ENCODE results near the gene NPM3.

Gene NPM3

GRCh38 chr10:101761226-101761625, 22.0 kb downstream of the NPM3 start:
- TF ChIP-seq CTCF (IDR thresholded peaks at IDR 0.05; ENCODE audit: borderline replicate concordance, insufficient read depth, low read depth, low read length), result no peak
- no peak overlapping the region for H3K4me3 ChIP-seq (ENCODE audit: low read depth, low read length)

- no peak overlapping the region for H3K4me3 ChIP-seq (ENCODE audit: low read depth, low read length)
- TF ChIP-seq CTCF (IDR thresholded peaks at IDR 0.05; ENCODE audit: borderline replicate concordance, insufficient read depth, low read depth, low read length), result no peak
Measured at GRCh38 chr10:101760510-101760909, 22.7 kb downstream of the NPM3 start.

- TF ChIP-seq CTCF (IDR thresholded peaks at IDR 0.05; ENCODE audit: borderline replicate concordance, insufficient read depth, low read depth, low read length), result no peak
- H3K4me3 ChIP-seq (ENCODE audit: low read depth, low read length), result no peak overlapping the region
Measured at GRCh38 chr10:101759309-101760247, 23.7 kb downstream of the NPM3 start.

- TF ChIP-seq CTCF (IDR thresholded peaks at IDR 0.05; ENCODE audit: borderline replicate concordance, insufficient read depth, low read depth, low read length), result no peak
- H3K4me3 ChIP-seq (ENCODE audit: low read depth, low read length), result no peak overlapping the region
Measured at GRCh38 chr10:101758858-101759257, 24.4 kb downstream of the NPM3 start.

GRCh38 chr10:101752241-101752640, 31.0 kb downstream of the NPM3 start:
- no peak overlapping the region for H3K4me3 ChIP-seq (ENCODE audit: low read depth, low read length)
- TF ChIP-seq CTCF (IDR thresholded peaks at IDR 0.05; ENCODE audit: borderline replicate concordance, insufficient read depth, low read depth, low read length), result no peak

GRCh38 chr10:101749047-101750016, 33.9 kb downstream of the NPM3 start:
- TF ChIP-seq CTCF (IDR thresholded peaks at IDR 0.05; ENCODE audit: borderline replicate concordance, insufficient read depth, low read depth, low read length), result no peak
- H3K4me3 ChIP-seq (ENCODE audit: low read depth, low read length), result no peak overlapping the region
